BE2C (cell line): Measurements from ENCODE around the gene DCP1A.
"Not testable (repeated sequence)": the region's sequence is repeated elsewhere in the genome, so short reads cannot be mapped to it uniquely, and the experiment has no call there.

Experiments
- DNase-seq: peaks from one replicate; pipeline ENCODE4 v3.0.0-alpha.2; 2020
- H3K27me3 ChIP-seq: fragments of 250-450 bp; sonication (Bioruptor Pico); 2 replicates; pipeline ENCODE4 v1.5.1; 2020; ENCODE audit warnings: mild to moderate bottlenecking
- H3K36me3 ChIP-seq: fragments of 250-450 bp; sonication (Bioruptor Pico); 2 replicates; pipeline ENCODE4 v1.5.1; 2020; ENCODE audit warnings: mild to moderate bottlenecking
- H3K4me1 ChIP-seq: fragments of 250-450 bp; sonication (Bioruptor Pico); 2 replicates; pipeline ENCODE4 v1.5.1; 2020
- H3K4me3 ChIP-seq: 2 replicates; pipeline ENCODE4 v1.5.1; 2011; ENCODE audit warnings: low read depth, low read length
- H3K9me3 ChIP-seq: fragments of 250-450 bp; sonication (Bioruptor Pico); 2 replicates; pipeline ENCODE4 v1.5.1; 2020
- CTCF ChIP-seq: IDR thresholded peaks from 2 replicates; pipeline ENCODE4 v1.5.1; 2012; ENCODE audit warnings: mild to moderate bottlenecking, low read depth, low read length

Gene DCP1A

GRCh38 chr3:53254509-53255422 lies 92.6 kb downstream of the DCP1A start:
- Histone ChIP-seq H3K36me3 (peaks cover 9% of the 10 kb centered on the region; the same call in 1 of the 2 replicates), H3K4me3 (peak overlapping the region; percentile 86), H3K9me3 (no peaks in the 10 kb centered on the region), H3K4me1 (peaks cover 5% of the 10 kb centered on the region; the same call in 1 of the 2 replicates), H3K27me3 (no peaks in the 10 kb centered on the region)
- TF ChIP-seq CTCF, result no peak
- peak; percentile 52 for DNase-seq

- TF ChIP-seq CTCF, result no peak
- H3K27me3 ChIP-seq, result no peaks in the 10 kb centered on the region
- H3K9me3 ChIP-seq, result no peaks in the 10 kb centered on the region
- peaks cover 9% of the 10 kb centered on the region; the same call in 1 of the 2 replicates for H3K36me3 ChIP-seq
- no peaks in the 10 kb centered on the region for H3K4me1 ChIP-seq
- peak overlapping the region; percentile 86 for H3K4me3 ChIP-seq
- no peak for DNase-seq
These were observed 93.4 kb downstream of the DCP1A start for GRCh38 chr3:53253707-53254508.

GRCh38 chr3:53252947-53253322 lies 94.4 kb downstream of the DCP1A start:
- not testable (repeated sequence) for H3K4me1 ChIP-seq, DNase-seq, H3K27me3 ChIP-seq, H3K9me3 ChIP-seq, H3K4me3 ChIP-seq, H3K36me3 ChIP-seq

- H3K36me3 ChIP-seq, result peaks cover 12% of the 10 kb centered on the region
- no peaks in the 10 kb centered on the region for H3K4me1 ChIP-seq
- H3K9me3 ChIP-seq, result no peaks in the 10 kb centered on the region
- DNase-seq, result no peak
- H3K27me3 ChIP-seq, result no peaks in the 10 kb centered on the region
- H3K4me3 ChIP-seq, result no peak overlapping the region
- no peak for TF ChIP-seq CTCF
These were observed 95.0 kb downstream of the DCP1A start for GRCh38 chr3:53252096-53252946.

- Histone ChIP-seq H3K9me3 (no peaks in the 10 kb centered on the region), H3K27me3 (no peaks in the 10 kb centered on the region), H3K36me3 (peaks cover 12% of the 10 kb centered on the region), H3K4me3 (no peak overlapping the region), H3K4me1 (no peaks in the 10 kb centered on the region)
- DNase-seq, result no peak
- TF ChIP-seq CTCF, result no peak
These were observed 96.3 kb downstream of the DCP1A start for GRCh38 chr3:53250881-53251605.
